Peyer's patch (tissue), 4 donors: ENCODE results near the gene EBP.

Source experiments
- CTCF ChIP-seq, 6 experiments: fragments of 450-650 bp in 4 of 6; fragments of 200-600 bp in 2 of 6; sonication (generic) in 1 of 6; IDR thresholded peaks; one replicate each; pipeline ENCODE4 v1.5.1; 2017 to 2019; ENCODE audit warnings: antibody characterized with exemption in 6 of 6, mild to moderate bottlenecking in 3 of 6, moderate library complexity in 1 of 6
- POLR2A ChIP-seq, 2 donors: fragments of 450-650 bp; IDR thresholded peaks; one replicate each; pipeline ENCODE4 v1.5.1; 2017; ENCODE audit warnings: antibody characterized with exemption in 2 of 2, mild to moderate bottlenecking in 2 of 2, moderate library complexity in 2 of 2

DNA sequence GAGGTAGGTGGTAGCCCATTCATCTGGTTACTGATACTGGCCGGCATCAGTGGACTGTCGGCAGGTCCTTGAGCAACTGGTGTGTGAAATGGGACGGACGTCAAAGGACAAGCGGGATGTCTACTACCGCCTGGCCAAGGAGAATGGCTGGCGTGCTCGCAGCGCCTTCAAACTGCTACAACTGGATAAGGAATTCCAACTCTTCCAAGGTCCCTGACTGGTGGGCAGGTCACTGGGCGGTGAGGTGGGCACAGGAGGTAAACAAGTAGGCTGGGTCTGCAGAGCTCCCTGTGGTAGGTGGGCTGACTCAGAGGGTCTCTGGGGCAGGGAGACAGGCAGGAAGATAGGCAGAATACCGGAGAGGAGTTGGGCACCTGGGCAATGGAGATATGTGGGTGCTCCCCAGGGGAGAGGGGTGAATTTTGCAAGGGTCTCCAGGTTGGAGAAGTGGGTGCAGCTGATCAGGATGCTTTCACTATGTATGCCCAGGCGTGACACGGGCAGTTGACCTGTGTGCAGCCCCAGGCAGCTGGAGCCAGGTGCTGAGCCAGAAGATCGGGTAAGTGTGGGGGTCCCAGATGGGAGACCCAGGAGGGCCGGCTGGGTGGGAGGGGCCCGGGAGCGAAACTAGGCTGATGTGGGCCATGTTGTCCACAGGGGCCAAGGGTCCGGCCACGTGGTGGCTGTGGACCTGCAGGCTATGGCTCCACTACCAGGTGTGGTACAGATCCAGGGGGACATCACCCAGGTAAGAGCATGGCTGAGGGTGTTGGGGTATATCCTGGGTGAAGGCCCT lies 43.5 kb upstream of the EBP start:
- no peak for TF ChIP-seq CTCF (IDR thresholded peaks at IDR 0.05)
- no peak for TF ChIP-seq POLR2A (IDR thresholded peaks at IDR 0.05)
